ENCODE data around the gene EXOC8.

Gene EXOC8

GRCh38 chr1:231301990-231302389 lies 35.7 kb downstream of the EXOC8 start:
- FAIRE-seq (no peak), DNase-seq (ENCODE audit: insufficient read length) (no peak)
- TF ChIP-seq TAF1 (IDR thresholded peaks at IDR 0.05; ENCODE audit: borderline replicate concordance, low read depth, low read length) (no peak), POLR2A (IDR thresholded peaks at IDR 0.05; ENCODE audit: low read depth, low read length) (no peak), POLR2AphosphoS5 (IDR thresholded peaks at IDR 0.05; ENCODE audit: low read depth, low read length) (no peak)

GRCh38 chr1:231295938-231296337 lies 41.7 kb downstream of the EXOC8 start:
- no peak for TF ChIP-seq TAF1 (IDR thresholded peaks at IDR 0.05; ENCODE audit: borderline replicate concordance, low read depth, low read length)
- no peak for TF ChIP-seq POLR2A (IDR thresholded peaks at IDR 0.05; ENCODE audit: low read depth, low read length)
- no peak for TF ChIP-seq POLR2AphosphoS5 (IDR thresholded peaks at IDR 0.05; ENCODE audit: low read depth, low read length)
- DNase-seq (ENCODE audit: insufficient read length) (no peak), FAIRE-seq (no peak)

- DNase-seq (ENCODE audit: insufficient read length) (no peak), FAIRE-seq (no peak)
- TF ChIP-seq POLR2AphosphoS5 (IDR thresholded peaks at IDR 0.05; ENCODE audit: low read depth, low read length), result no peak
- no peak for TF ChIP-seq TAF1 (IDR thresholded peaks at IDR 0.05; ENCODE audit: borderline replicate concordance, low read depth, low read length)
- no peak for TF ChIP-seq POLR2A (IDR thresholded peaks at IDR 0.05; ENCODE audit: low read depth, low read length)
Observed at GRCh38 chr1:231286603-231287002, 51.0 kb downstream of the EXOC8 start.

- TF ChIP-seq POLR2A (IDR thresholded peaks at IDR 0.05; ENCODE audit: low read depth, low read length) (no peak), POLR2AphosphoS5 (IDR thresholded peaks at IDR 0.05; ENCODE audit: low read depth, low read length) (no peak), TAF1 (IDR thresholded peaks at IDR 0.05; ENCODE audit: borderline replicate concordance, low read depth, low read length) (no peak)
- FAIRE-seq (no peak), DNase-seq (ENCODE audit: insufficient read length) (no peak)
Observed at GRCh38 chr1:231284441-231284840, 53.2 kb downstream of the EXOC8 start.
